B cell (primary cell): ENCODE data around the gene PLPPR3. TPM values are rescaled to one million over a fixed set of nuclear protein-coding genes. Genes with fewer than 3 reads are reported as not detected.

ENCODE experiments used
- ATAC-seq: fragments of 200-7000 bp; cut with Tn5 transposase; one replicate; pipeline ENCODE4 v1.10.0; 2021; ENCODE audit warnings: low read depth, mild to moderate bottlenecking, moderate number of reproducible peaks, moderate library complexity
- CTCF ChIA-PET: fragments of 350-600 bp; sonication (Branson Sonifier 250); formaldehyde crosslinking; loops from one replicate; lab custom pipeline; 2021; ENCODE audit warnings: antibody characterized with exemption, inconsistent platforms; lab: Charles Lee
- POLR2A ChIA-PET: fragments of 350-600 bp; sonication (Branson Sonifier 250); formaldehyde crosslinking; loops from one replicate; lab custom pipeline; 2021; ENCODE audit warnings: antibody characterized with exemption; lab: Charles Lee
- DNase-seq: peaks from one replicate; pipeline ENCODE4 v3.0.0; 2013
- H2AFZ ChIP-seq: 2 replicates; pipeline ENCODE4 v1.6.1; 2012; ENCODE audit warnings: mild to moderate bottlenecking, low read depth, low read length; ENCODE audit not compliant: insufficient read depth, poor library complexity, severe bottlenecking
- H3K27ac ChIP-seq, 2 donors: 1 replicate in 1 of 2; 2 replicates in 1 of 2; pipeline ENCODE4 v1.5.1; 2012 to 2013; ENCODE audit warnings: low read length in 2 of 2, mild to moderate bottlenecking in 2 of 2, moderate library complexity in 1 of 2
- H3K27me3 ChIP-seq, 4 experiments: fragments of 200-600 bp in 1 of 4; sonication (generic) in 1 of 4; replicated peaks in 1 of 4; 1 replicate in 2 of 4; 2 replicates in 2 of 4; pipeline versions ENCODE4 v1.6.1 to v1.7.0; 2013 to 2016; ENCODE audit warnings: low read length in 3 of 4, mild to moderate bottlenecking in 2 of 4, mixed read lengths in 1 of 4, moderate library complexity in 1 of 4; ENCODE audit not compliant: insufficient read depth in 4 of 4, control insufficient read depth in 3 of 4; ENCODE audit errors: control extremely low read depth in 1 of 4
- H3K36me3 ChIP-seq, 2 experiments: replicated peaks in 1 of 2; 1 replicate in 1 of 2; 2 replicates in 1 of 2; pipeline versions ENCODE4 v1.6.1 to v1.7.1; 2013; ENCODE audit warnings: low read length in 1 of 2; ENCODE audit not compliant: insufficient read depth in 2 of 2, control insufficient read depth in 1 of 2; ENCODE audit errors: control extremely low read depth in 1 of 2, extremely low read depth in 1 of 2
- H3K4me1 ChIP-seq, 2 donors: fragments of 200-600 bp in 1 of 2; sonication (generic) in 1 of 2; 1 replicate in 1 of 2; 2 replicates in 1 of 2; pipeline versions ENCODE4 v1.5.1 to v1.6.1; 2013 to 2017; ENCODE audit warnings: low read length in 2 of 2; ENCODE audit not compliant: control insufficient read depth in 2 of 2, insufficient read depth in 2 of 2
- H3K4me2 ChIP-seq: replicated peaks from 2 replicates; pipeline ENCODE3; 2012; ENCODE audit warnings: mild to moderate bottlenecking, low read depth, low read length; ENCODE audit not compliant: poor library complexity, severe bottlenecking
- H3K4me3 ChIP-seq, 5 experiments: fragments of 200-600 bp in 1 of 5; sonication (generic) in 1 of 5; 1 replicate in 3 of 5; 2 replicates in 2 of 5; pipeline versions ENCODE4 v1.5.1 to v1.7.0; 2011 to 2016; ENCODE audit warnings: low read length in 4 of 5, mild to moderate bottlenecking in 4 of 5, low read depth in 2 of 5, control low read depth in 1 of 5, moderate library complexity in 1 of 5; ENCODE audit not compliant: insufficient read depth in 1 of 5; ENCODE audit errors: control extremely low read depth in 1 of 5, extremely low read depth in 1 of 5
- H3K79me2 ChIP-seq: fragments of 200-600 bp; sonication (generic); one replicate; pipeline ENCODE4 v1.6.0; 2016; ENCODE audit warnings: low read length; ENCODE audit not compliant: control insufficient read depth, insufficient read depth
- H3K9ac ChIP-seq: fragments of 200-600 bp; sonication (generic); 2 replicates; pipeline ENCODE4 v1.6.1; 2017; ENCODE audit warnings: mild to moderate bottlenecking, low read length, moderate library complexity
- H3K9me3 ChIP-seq, 3 donors: one replicate each; pipeline versions ENCODE4 v1.6.1 to v1.7.1; 2013; ENCODE audit warnings: low read length in 2 of 3; ENCODE audit not compliant: control insufficient read depth in 2 of 3, insufficient read depth in 1 of 3; ENCODE audit errors: control extremely low read depth in 1 of 3
- H4K20me1 ChIP-seq: 2 replicates; pipeline ENCODE4 v1.6.0; 2012; ENCODE audit warnings: mild to moderate bottlenecking, low read length; ENCODE audit not compliant: insufficient read depth, control insufficient read depth, poor library complexity, severe bottlenecking
- H3K27ac Mint-ChIP-seq: one replicate; pipeline ENCODE4 v1.8.0; 2021; ENCODE audit warnings: mixed read lengths
- H3K27me3 Mint-ChIP-seq: one replicate; pipeline ENCODE4 v1.8.0; 2021; ENCODE audit warnings: mixed read lengths
- H3K4me1 Mint-ChIP-seq: one replicate; pipeline ENCODE4 v1.8.0; 2021; ENCODE audit warnings: mixed read lengths
- H3K4me3 Mint-ChIP-seq: one replicate; pipeline ENCODE4 v1.8.0; 2021; ENCODE audit warnings: mixed read lengths
- H3K9me3 Mint-ChIP-seq: one replicate; pipeline ENCODE4 v1.8.0; 2022; ENCODE audit warnings: mixed read lengths; ENCODE audit not compliant: insufficient read depth
- EZH2 ChIP-seq: IDR thresholded peaks from 2 replicates; pipeline ENCODE4 v1.6.1; 2012; ENCODE audit warnings: borderline replicate concordance, low read depth, mild to moderate bottlenecking, moderate library complexity, low read length; ENCODE audit not compliant: insufficient read depth, poor library complexity, severe bottlenecking
- WGBS: methylation state at CpG from one replicate; pipeline ENCODE4 v1.1.5; 2013; ENCODE audit warnings: missing lambda C conversion rate; ENCODE audit not compliant: insufficient coverage; 5-methylcytosine and 5-hydroxymethylcytosine counted together
- intact Hi-C: fragments of 100-400 bp; cut with micrococcal nuclease; formaldehyde crosslinking; loops from one replicate; pipeline ENCODE4 v1.10.0; 2022
- polyA plus RNA-seq: library from polyadenylated mRNA; depleted of rRNA; stranded (reverse); fragments of >200 nt; gene quantifications from 2 replicates; pipeline ENCODE4 v1.2.3, GENCODE V29; 2012
- total RNA-seq, 2 donors: library from RNA; stranded (reverse); fragments of 120-200 nt in 1 of 2; gene quantifications; 1 replicate in 1 of 2; 2 replicates in 1 of 2; pipeline versions ENCODE4 v1.2.3 to v1.2.4, GENCODE V29; 2013 to 2022
- TF ChIP-seq, protein P1 (sequence below): fragments of 200-600 bp; IDR thresholded peaks from one replicate; pipeline ENCODE4 v1.8.0; 2022; ENCODE audit warnings: antibody characterized with exemption, mild to moderate bottlenecking

Gene PLPPR3
- total and polyA plus RNA-seq, 2 donors (not counting 1 experiment from before 2014, with no cell fraction given) = not detected

GRCh38 chr19:861141-861755 lies 39.5 kb upstream of the PLPPR3 start:
- Histone ChIP-seq H3K79me2 (no peaks in the 10 kb centered on the region), H3K9me3 (peaks cover 0 to 41% (median 0%) of the 10 kb centered on the region in 3 donors), H3K36me3 (no peaks in the 10 kb centered on the region), H3K27ac (no peak overlapping the region), H3K4me3 (no peak overlapping the region), H3K4me1 (peaks cover 29 to 51% of the 10 kb centered on the region in 2 donors), H3K9ac (no peak overlapping the region), H2AFZ (peak overlapping the region; percentile 51), H3K4me2 (peak overlapping the region; percentile 87), H3K27me3 (peaks cover 0 to 38% (median 8%) of the 10 kb centered on the region in 4 experiments), H4K20me1 (no peaks in the 10 kb centered on the region)
- DNase-seq = no peak
- ATAC-seq = no peak
- no peak for TF ChIP-seq EZH2
- TF ChIP-seq, protein P1, sequence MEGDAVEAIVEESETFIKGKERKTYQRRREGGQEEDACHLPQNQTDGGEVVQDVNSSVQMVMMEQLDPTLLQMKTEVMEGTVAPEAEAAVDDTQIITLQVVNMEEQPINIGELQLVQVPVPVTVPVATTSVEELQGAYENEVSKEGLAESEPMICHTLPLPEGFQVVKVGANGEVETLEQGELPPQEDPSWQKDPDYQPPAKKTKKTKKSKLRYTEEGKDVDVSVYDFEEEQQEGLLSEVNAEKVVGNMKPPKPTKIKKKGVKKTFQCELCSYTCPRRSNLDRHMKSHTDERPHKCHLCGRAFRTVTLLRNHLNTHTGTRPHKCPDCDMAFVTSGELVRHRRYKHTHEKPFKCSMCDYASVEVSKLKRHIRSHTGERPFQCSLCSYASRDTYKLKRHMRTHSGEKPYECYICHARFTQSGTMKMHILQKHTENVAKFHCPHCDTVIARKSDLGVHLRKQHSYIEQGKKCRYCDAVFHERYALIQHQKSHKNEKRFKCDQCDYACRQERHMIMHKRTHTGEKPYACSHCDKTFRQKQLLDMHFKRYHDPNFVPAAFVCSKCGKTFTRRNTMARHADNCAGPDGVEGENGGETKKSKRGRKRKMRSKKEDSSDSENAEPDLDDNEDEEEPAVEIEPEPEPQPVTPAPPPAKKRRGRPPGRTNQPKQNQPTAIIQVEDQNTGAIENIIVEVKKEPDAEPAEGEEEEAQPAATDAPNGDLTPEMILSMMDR = no peak
- Mint-ChIP-seq H3K9me3 (no peaks in the 10 kb centered on the region), H3K4me1 (peaks cover 19% of the 10 kb centered on the region), H3K27me3 (peaks cover 7% of the 10 kb centered on the region), H3K4me3 (peak overlapping the region; percentile 16), H3K27ac (no peak overlapping the region)
- intact Hi-C loops = no loop called here
- CTCF ChIA-PET = interaction anchor here (7.5 kb wide), 1 partner anchor 60 kb away, joined by 72 read pairs; no protein-coding TSS in a partner anchor
- POLR2A ChIA-PET = interaction anchor here (1.0 kb wide), 1 partner anchor 23 kb away, joined by 7 read pairs; no protein-coding TSS in a partner anchor
- WGBS = 74% methylated on average over 21 of the region's 35 CpGs
